HG03432 (cell line): Measurements from ENCODE around the gene ZNF628.
A peak's percentile ranks its signal among the peaks of the same experiment; 100 is the strongest.
"Not testable (repeated sequence)": the region's sequence is repeated elsewhere in the genome, so short reads cannot be mapped to it uniquely, and the experiment has no call there.

Source experiments
- ATAC-seq: cut with Tn5 transposase; IDR thresholded peaks from one replicate; pipeline ENCODE4 v1.9.1; 2021; ENCODE audit warnings: mild to moderate bottlenecking, moderate library complexity; ENCODE audit not compliant: unreplicated experiment

Gene ZNF628

DNA sequence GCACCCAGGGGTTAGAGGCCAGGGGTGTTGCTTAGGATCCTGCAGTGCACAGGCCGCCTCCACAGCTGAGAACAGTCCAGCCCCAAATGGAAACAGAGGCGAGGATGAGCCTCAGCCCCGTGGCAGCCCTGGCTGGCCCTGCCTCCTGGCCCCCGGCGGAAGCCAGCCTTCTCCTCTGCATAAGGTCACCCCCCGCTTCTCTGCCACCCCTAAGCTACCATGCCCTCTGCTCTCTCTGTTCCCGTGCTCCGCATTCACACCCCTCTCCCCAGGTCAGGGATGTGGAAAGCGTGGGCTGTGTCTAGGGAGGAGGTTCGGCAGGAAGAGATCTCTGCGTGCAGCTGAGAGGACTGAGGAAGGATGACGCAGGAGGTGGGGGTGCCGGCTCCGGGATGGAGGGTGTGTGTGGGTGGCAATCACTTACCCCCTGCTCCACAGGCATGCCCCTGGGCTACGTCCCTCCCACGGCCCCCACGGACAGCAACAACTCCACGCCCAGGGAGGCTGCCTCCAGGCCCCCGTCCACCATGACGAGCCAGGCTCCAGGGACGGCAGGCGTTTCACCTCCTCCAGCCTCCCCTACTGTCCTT lies 17.9 kb downstream of the ZNF628 start:
- no peak for ATAC-seq

DNA sequence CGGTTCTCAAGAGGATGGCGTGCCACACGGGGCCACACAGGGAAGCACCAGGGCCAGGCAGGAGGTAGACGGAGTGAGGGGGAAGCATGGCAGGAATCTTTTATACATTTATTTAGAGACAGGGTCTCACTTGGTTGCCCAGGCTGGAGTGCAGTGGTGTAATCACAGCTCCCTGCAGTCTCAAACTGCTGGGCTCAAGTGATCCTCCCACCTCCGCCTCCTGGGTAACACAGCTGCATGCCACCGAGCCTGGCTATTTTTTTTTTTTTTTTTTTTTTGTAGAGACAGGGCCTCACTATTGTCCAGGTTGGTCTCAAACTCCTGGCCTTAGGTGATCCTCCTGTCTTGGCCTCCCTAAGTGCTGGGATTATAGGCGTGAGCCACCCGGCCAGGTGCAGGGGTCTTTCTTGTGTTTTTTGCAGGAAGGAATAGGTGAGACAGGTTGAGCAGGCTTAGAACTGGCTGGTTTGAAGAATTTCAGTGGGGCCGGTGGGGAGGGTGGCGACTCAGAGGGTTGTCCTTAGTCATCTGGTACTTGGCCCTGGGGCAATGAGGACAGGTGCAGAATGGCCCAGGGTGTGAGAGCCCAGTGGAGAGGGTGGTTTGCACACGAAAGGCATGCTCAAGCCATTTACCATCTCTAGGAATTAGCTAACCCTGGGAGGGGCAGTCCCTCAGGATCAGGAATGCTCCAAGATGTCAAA lies 19.4 kb downstream of the ZNF628 start:
- ATAC-seq: no peak

DNA sequence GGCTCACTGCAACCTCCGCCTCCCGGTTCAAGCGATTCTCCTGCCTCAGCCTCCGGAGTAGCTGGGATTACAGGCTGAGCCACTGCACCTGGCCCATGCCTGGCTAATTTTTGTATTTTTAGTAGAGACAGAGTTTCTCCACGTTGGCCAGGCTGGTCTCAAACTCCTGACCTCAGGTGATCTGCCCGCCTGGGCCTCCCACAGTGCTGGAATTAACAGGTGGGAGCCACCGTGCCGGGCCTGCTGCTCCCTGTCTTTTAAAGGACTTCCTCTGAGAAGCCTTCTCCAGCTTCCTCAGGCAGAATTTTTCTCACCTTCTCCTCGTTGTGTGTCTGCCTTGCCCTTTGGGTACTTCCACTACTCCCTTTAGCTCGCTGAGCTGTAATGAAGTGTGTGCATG lies 20.4 kb downstream of the ZNF628 start:
- ATAC-seq: not testable (repeated sequence)

DNA sequence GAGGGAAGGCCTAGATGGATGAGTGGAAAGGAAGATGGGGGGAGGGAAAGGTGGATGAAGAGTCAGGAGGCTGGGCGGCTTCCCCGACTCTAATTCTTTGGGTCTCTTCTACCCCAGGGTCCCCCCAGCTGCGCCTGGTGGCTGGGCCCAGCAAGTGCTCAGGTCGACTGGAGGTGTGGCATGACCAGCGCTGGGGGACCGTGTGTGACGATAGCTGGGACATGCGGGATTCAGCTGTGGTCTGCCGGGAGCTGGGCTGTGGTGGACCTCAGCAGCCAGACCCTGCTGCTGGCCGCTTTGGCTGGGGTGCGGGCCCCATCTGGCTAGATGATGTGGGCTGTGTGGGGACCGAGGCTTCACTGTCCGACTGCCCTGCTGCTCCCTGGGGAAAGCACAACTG lies 21.3 kb downstream of the ZNF628 start:
- no peak for ATAC-seq

DNA sequence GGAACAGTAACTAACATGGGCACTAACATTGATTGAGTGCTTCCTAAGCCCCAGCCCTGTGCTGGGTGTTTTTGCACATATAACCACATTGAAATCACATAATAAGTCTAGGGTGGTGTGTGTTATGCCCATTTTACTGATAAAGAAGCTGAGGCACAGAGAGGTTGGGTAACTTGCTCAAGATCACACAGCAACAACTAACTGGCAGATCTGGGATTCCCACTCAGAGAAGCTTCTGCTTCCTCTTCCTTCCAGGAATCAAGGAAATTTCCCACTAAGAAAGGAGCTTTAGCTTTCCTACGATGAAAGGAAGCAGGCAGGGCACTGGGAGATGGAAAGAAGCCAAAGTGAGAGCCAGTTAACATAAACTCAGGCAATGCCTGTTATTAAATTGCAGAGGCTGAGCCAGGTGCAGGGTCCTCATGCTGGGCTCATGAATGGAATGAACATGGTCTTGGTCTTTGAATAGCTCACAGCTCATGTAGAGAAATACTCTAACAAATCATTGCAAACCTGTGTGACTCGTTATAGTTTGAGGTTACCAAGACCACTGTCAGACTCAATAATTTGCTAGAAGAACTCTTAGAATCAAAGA lies 21.9 kb downstream of the ZNF628 start:
- ATAC-seq: no peak

DNA sequence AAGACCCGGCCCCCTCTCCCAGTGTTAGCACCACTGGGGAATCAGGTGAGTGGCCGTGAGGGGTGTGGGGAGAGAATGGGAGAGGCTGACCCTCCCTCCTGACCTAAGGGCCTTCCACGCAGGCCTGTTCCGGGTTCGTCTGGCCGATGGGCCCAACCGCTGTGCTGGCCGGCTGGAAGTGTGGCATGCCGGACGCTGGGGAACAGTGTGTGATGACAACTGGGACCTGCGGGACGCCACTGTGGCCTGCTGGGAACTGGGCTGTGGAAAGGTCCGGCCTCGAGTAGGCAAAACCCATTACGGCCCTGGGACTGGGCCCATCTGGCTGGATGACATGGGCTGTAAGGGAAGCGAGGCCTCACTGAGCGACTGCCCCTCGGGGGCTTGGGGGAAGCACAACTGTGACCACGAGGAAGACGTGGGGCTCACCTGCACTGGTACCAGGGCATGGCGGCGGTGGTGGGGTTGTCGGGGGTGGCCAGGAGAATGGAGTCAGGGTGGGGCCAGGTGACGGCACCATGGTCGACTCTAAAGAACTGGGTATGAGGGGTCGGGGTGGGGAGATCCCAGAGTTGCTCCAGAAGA lies 24.0 kb downstream of the ZNF628 start:
- ATAC-seq: no peak

DNA sequence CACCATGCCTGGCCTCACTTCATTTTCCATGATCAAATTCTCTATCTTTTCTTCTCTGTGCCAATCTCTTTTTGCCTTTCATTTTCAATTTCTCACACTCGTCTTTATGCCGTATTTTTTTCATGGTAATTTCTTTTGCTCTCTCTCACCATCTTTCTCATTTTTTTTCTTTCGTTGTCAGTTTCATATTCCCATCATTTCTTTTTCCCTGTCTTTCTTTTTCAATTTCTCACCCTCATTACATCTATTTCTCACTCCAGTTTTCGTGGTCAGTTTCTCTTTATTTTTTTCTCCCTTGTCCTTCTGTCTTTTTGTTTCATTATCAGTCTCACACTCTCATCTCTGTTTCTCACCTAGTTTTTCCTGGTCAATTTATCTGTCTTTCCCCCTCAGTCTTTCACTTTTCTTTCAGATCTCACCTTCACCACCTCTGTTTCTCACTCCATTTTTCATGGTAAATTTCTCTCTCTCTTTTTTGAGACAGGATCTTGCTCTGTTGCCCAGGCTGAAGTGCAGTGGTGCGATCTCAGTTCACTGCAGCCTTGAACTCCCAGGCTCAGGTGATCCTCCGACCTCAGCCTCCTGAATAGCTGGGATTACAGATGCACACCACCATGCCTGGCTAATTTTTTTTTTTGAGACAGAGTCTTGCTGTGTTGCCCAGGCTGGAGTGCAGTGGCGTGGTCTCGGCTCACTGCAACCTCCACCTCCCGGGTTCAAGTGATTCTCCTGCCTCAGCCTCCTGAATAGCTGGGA lies 26.0 kb downstream of the ZNF628 start:
- no peak for ATAC-seq

DNA sequence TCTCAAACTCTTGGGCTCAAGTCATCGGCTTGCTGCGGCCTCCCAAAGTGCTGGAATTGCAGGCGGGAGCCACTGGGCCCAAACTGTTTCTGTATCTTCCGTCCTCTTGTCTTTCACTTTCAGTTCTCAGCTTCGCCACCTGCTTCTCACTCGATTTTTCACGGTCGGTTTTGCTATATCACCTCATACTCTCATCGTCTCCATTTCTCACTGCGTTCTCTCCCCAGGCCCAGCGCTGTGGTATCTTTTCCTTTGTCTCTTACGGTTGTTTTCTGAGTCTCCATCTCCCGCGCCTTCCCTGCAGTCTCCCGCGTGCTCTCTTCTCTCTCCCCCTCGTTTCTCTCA lies 26.7 kb downstream of the ZNF628 start:
- no peak for ATAC-seq

DNA sequence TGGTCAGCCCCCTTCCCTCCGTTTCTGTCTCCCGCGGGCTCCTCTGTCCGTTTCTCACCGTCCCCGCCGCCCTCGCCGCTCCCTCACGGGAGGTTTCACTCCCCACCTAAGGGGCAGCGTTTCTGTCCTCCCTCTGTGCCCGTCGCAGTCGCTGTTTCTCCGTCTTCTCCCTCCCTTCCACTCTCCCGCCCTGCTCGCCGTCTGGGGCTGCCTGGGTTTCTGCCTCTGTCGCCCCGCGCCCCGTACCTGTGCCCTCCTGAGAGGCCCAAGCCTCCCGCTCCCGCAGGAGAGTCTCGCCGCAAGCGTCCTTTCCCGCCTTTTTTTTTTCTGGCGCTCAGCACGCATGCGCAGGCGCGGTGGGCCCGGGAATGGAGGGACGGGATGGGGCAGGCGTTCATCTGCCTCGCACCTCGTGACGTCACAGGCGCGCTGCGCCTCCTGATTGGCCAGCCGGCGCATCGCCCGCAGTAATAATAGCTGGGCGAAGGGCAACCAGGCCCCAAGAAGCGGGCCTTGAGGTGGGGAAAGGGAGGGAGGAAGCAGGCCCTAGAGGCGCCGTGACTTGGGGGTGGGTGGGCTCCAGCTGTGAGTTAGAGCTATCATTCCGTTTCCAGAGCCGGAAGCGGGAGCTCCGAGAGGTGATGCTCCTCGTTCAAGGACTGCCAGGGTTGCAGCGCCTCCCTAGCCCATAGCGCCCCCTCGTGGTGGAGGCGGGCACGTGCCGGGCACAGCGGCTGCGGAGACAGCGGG lies 27.3 kb downstream of the ZNF628 start:
- ATAC-seq: peak; percentile 94

DNA sequence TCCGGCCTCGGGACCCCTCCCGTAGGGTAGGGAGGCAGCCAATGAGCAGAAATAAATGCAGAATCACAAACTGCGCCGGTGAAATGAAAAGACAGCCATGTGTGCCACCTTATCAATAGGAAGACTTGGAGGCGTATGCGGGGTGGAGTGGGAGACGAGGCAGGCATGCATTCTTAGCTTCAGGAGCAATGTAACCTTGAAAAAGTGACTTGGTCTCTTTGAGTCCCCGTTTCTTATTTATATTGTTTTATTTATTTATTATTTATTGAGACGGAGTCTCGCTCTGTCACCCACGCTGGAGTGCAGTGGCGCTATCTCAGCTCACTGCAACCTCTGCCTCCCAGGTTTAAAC lies 27.8 kb downstream of the ZNF628 start:
- ATAC-seq: peak; percentile 13

DNA sequence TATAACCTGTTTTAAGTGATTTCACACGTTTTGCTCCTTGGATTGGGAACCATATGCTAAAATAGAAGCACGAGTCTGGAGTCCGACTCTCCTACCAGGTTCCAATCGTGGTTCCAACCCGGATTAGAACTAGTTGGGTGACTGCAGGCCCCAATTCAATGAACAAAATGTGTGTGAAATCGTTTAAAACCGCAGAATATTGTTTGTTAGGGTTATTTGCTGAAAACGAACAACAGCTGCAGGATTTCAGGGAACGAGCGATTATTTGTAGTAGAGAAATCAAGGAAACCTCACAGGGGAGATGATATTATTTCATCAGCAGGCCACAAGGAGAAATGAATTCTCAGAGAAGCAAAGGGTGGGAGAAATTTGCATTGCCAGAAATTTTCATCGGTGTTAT lies 28.6 kb downstream of the ZNF628 start:
- no peak for ATAC-seq

DNA sequence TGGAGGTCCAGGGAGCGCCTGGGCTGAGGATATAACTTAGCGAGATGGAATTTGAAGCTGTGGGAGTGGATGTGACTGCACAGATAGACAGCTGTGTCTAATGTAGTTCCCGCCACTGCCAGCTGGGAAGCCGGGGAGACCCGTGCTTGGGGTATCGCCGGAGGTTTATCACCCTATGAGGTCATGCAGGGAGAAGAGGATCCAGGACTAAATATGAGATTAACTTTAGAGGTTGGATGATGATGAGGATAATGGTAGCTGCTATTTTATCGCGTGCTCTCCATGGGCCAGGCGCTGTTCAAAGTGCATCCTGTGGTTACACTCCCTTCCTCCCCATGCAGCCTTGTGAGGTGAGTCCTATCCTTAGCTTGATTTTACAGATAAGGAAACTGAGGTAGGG lies 31.7 kb downstream of the ZNF628 start:
- no peak for ATAC-seq

DNA sequence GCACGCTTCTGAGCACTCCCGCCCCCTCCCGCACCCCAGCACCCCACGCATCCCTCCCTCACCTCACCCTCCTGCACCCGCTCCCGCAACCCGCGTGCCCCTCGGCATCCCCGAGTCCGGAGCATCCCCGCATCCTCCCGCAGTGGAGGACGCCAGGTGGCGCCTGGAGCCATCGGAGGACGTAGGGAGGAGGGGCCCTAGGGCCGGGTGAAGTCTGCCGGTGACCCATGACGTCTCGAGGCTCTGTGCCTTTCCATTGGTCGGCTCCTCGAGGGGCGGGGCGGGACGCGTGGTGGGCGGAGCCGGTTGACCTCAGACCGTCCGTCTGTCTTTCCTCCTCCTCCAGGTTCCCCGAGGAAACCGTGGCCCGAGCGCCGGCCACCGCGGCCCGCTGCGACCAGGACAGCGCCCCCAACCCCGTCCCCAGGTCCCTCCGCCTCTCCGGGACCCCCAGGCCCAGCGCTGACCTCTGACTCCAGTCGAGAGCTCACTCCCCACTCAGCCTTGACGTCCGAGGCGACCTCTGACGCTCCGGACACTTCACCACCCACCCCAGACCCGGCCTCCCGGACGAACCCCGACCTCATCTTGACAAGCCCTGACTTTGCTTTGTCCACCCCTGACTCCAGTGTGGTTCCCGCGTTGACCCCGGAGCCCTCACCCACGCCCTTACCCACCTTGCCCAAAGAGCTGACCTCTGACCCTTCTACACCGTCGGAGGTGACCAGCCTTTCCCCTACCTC lies 40.6 kb downstream of the ZNF628 start:
- ATAC-seq: peak; percentile 96

DNA sequence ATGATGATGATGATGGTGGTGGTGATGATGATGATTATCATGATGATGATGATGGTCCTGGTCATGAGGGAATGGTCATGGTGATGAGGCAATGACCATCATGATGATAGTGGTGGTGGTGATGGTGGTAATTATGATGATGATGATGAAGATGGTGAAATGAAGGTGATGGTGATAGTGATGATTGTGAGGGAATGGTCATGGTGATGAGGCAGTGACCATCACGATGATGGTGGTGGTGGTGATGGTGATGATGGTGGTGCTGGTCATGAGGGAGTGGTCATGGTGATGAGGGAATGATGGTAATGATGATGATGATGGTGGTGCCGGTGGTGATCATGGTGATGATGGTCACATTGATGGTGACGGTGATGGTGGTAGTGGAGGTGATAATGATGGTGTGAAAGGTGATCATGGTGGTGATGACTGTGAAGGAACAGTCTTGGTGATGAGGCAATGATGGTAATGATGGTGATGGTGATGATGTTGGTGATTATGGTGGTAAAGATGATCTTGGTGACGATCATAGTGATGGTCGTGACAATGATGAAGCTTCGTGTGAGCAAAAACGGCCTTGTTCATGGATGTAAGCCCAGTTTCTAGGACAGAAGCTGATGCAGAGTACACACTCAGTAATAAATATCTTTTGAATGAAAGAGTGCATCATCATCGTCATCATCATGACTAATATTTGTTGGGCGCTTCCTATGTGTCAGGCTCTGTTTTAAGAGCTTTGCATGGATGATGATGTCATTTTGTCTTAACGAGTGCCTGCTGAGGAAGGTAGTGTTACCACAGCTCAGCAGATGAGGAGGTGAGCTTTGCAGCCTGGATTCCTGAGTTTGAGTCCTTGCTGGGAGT lies 43.3 kb downstream of the ZNF628 start:
- ATAC-seq: no peak

DNA sequence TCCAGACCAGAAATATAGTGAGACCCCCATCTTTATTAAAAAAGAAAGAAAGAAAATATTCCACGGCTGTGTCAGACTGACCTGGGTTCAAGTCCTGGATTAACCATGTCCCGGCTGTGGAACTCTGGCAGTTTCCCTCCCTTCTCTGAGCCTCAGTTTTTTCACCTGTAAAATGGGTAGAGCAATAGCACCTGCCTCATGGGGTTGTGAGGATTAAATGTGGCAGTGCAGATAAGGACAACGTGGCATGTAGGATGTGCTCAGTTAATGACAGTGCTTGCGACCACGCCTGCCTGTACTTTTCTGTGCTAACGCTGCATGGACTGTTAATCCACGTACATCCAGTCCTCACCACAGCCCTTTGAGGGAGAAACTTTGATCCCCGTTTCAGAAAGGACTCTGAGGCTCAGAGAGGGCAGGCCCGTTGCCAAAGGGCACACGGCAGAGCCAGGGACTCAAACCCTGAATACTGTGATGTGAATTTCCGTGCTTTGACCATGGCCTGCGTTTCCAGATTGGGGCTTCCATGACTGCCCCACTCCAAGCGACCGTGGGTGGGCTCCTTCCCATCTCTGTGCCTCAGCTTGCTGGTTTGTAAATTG lies 44.4 kb downstream of the ZNF628 start:
- ATAC-seq: no peak

DNA sequence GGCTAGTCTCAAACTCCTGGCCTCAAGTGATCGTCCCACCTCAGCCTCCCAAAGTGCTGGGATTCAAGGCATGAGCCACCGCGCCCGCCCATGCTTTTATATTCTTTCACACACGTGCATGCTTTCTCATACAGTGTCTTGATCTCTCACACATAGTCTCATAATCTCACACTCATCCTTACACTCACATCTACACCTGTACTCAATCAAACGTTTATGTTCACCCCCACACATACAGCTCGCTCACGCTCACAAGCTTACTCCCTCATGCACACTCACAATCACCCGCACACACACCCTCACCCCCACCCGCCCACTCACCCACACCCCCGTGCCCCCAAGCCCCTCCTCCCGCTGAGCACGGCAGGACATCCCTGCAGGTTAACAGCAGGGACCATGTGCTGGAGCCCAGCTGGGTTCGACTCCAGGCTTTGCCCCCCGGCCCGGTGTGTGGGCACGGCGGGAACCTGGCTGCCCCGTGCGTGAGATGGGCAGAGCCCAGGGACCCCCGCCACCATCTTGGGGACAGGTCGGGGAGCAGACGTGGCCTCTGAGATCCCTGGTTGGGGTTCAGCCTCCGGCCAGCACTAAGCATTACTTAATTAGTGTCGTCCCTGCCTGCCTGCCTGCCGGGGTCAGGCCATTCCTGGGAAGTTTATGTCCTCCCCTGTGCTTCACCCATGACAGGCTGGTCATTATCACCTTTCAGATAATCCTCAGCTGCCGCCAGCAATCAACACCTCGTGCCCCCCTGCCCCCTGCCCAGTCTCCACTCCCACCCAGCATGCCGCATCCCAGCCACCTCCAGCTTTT lies 49.1 kb downstream of the ZNF628 start:
- no peak for ATAC-seq

DNA sequence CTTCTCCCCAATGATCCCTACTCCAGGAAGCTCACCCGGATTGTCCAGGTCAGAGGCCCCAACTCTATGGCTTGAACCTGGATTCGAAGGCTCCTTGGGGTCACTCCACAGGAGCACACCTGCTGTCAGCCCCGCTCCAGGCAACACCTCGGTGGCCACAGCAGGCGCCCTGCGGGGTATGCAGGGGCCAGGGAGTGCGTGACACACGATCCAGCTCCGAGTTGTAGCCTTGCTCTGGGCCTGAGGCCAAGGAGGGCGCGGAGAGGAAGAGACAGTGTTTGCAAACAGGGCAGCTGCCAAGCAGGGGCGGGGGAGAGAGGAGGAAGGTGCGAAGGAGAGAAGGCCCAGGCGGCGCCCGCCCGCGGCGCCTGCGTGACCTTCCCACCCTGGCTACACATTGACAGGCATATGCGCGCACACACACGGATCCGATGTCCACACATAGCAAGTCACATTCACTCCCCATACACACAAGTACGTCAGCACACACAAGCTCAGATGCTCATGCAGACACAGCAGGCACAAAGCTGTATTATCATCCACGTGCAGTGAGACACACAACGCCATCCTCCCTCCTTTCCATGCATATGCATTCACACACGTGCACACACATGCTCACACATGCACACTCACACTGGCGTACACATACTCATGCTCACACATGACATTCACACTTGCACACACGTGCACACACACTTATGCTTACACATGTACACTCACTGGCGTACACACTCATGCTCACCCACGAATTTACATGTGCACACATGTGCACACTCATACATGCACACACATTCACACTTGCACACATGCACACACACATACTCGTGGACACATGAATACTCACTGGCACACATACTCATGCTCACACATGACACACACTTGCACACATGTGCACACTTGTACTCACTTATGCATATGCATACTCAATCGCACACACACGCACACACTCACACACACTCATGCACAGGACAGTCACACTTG lies 50.1 kb downstream of the ZNF628 start:
- no peak for ATAC-seq
